HepG2 (cell line): ENCODE results near the gene ACTL7B. TPM values are rescaled to one million over a fixed set of nuclear protein-coding genes. Genes with fewer than 3 reads are reported as not detected.

Experiments used
- ATAC-seq: fragments of 200-7000 bp; cut with Tn5 transposase; 3 replicates; pipeline ENCODE4 v1.9.1; 2020; ENCODE audit warnings: mild to moderate bottlenecking, moderate library complexity
- BruUV-seq: library from RNA; stranded (reverse); fragments of 400-500 nt; replicated peaks from 2 replicates; lab custom pipeline; 2021; lab: Mats Ljungman, UMichigan
- CTCF ChIA-PET: fragments of 300-600 bp; formaldehyde crosslinking; extraction: SDS; loops from one replicate; lab custom pipeline; 2021; ENCODE audit warnings: low total read pairs, inconsistent platforms, low intra/inter-chr PET ratio; lab: Yijun Ruan, JAX
- POLR2A ChIA-PET: fragments of 350-600 bp; sonication (Branson Sonifier 250); formaldehyde crosslinking; loops from one replicate; lab custom pipeline; 2020; ENCODE audit warnings: antibody characterized with exemption, inconsistent platforms; lab: Yijun Ruan, JAX
- DNase-seq: peaks from one replicate; pipeline ENCODE4 v3.0.0-alpha.2; 2015; ENCODE audit warnings: low spot score
- FAIRE-seq: peaks from 3 replicates; lab custom pipeline; 2011; peaks lifted over from hg19 to GRCh38; lab: Jason Lieb, UNC
- H2AFZ ChIP-seq: one replicate; pipeline ENCODE4 v1.6.1; 2011; ENCODE audit warnings: low read length, inconsistent platforms
- H3K27ac ChIP-seq: fragments of 300-600 bp; 3 replicates; pipeline ENCODE4 v1.8.0; 2011; ENCODE audit warnings: mixed run types, mild to moderate bottlenecking, mixed read lengths, low read length, inconsistent platforms; ENCODE audit not compliant: insufficient read depth; ENCODE audit errors: extremely low read length
- H3K27me3 ChIP-seq, 2 experiments: fragments of 200-600 bp in 1 of 2; 2 replicates in 1 of 2; 3 replicates in 1 of 2; pipeline versions ENCODE4 v1.6.0 to v1.8.0; 2011; ENCODE audit warnings: low read length in 2 of 2, mild to moderate bottlenecking in 2 of 2, moderate library complexity in 2 of 2, inconsistent platforms in 1 of 2; ENCODE audit not compliant: insufficient read depth in 2 of 2, control insufficient read depth in 1 of 2
- H3K36me3 ChIP-seq, 2 experiments: fragments of 200-600 bp in 1 of 2; replicated peaks in 1 of 2; 2 replicates in 1 of 2; 3 replicates in 1 of 2; pipeline versions ENCODE4 v1.5.1 to v1.8.0; 2011; ENCODE audit warnings: low read length in 2 of 2, inconsistent platforms in 1 of 2; ENCODE audit not compliant: insufficient read depth in 2 of 2, control insufficient read depth in 1 of 2
- H3K4me1 ChIP-seq: 2 replicates; pipeline ENCODE4 v1.5.1; 2012; ENCODE audit warnings: low read length, inconsistent platforms; ENCODE audit not compliant: insufficient read depth
- H3K4me2 ChIP-seq: 2 replicates; pipeline ENCODE4 v1.6.0; 2011; ENCODE audit warnings: low read depth, low read length, inconsistent platforms
- H3K4me3 ChIP-seq, 3 experiments: fragments of 200-600 bp in 1 of 3; sonication (generic), shearing (Covaris generic) in 1 of 3; replicated peaks in 1 of 3; 2 replicates each; pipeline ENCODE4 v1.5.1; 2011 to 2016; ENCODE audit warnings: low read length in 3 of 3, inconsistent platforms in 2 of 3, low read depth in 2 of 3, mild to moderate bottlenecking in 2 of 3, control low read depth in 1 of 3, mixed read lengths in 1 of 3; ENCODE audit not compliant: insufficient read depth in 1 of 3
- H3K79me2 ChIP-seq: one replicate; pipeline ENCODE4 v1.6.1; 2011; ENCODE audit warnings: low read length, inconsistent platforms; ENCODE audit not compliant: insufficient read depth
- H3K9ac ChIP-seq: 2 replicates; pipeline ENCODE4 v1.6.0; 2011; ENCODE audit warnings: mild to moderate bottlenecking, low read depth, low read length, inconsistent platforms; ENCODE audit not compliant: insufficient read depth
- H3K9me3 ChIP-seq: 2 replicates; pipeline ENCODE4 v1.5.1; 2012; ENCODE audit warnings: mild to moderate bottlenecking, low read length
- H4K20me1 ChIP-seq: 2 replicates; pipeline ENCODE4 v1.6.0; 2011; ENCODE audit warnings: inconsistent platforms, mild to moderate bottlenecking, low read length, moderate library complexity; ENCODE audit not compliant: insufficient read depth
- CERS6 ChIP-seq: sonication (generic); formaldehyde crosslinking; IDR thresholded peaks from 2 replicates; pipeline ENCODE4 v1.5.0; 2020; ENCODE audit warnings: missing genetic modification reagents
- CHD2 ChIP-seq: IDR thresholded peaks from 2 replicates; pipeline ENCODE4 v1.6.1; 2011; ENCODE audit warnings: low read depth, low read length, improper control_type of control experiment
- FUBP1 ChIP-seq: sonication (generic); formaldehyde crosslinking; IDR thresholded peaks from 2 replicates; pipeline ENCODE4 v1.5.1; 2020; ENCODE audit warnings: missing genetic modification reagents, mild to moderate bottlenecking, borderline replicate concordance
- HCFC1 ChIP-seq: fragments of 150-350 bp; IDR thresholded peaks from 2 replicates; pipeline ENCODE4 v1.6.1; 2014; ENCODE audit warnings: low read depth, low read length
- HMG20A ChIP-seq: IDR thresholded peaks from 2 replicates; pipeline ENCODE4 v1.6.1; 2016; ENCODE audit warnings: borderline replicate concordance
- NCOR1 ChIP-seq: fragments of 200-600 bp; sonication (generic); IDR thresholded peaks from 2 replicates; pipeline ENCODE4 v1.7.0; 2017; ENCODE audit warnings: antibody characterized with exemption, low read length, borderline replicate concordance
- NFKBIZ ChIP-seq: IDR thresholded peaks from 2 replicates; pipeline ENCODE4 v1.6.1; 2018; ENCODE audit warnings: missing genetic modification reagents, missing compliant biosample characterization
- NR0B2 ChIP-seq: sonication (generic); formaldehyde crosslinking; IDR thresholded peaks from 2 replicates; pipeline ENCODE4 v1.4.0; 2020; ENCODE audit warnings: mild to moderate bottlenecking, missing genetic modification reagents
- POLR2G ChIP-seq: fragments of 200-400 bp; formaldehyde crosslinking; IDR thresholded peaks from 2 replicates; pipeline ENCODE4 v1.6.1; 2018; ENCODE audit warnings: mild to moderate bottlenecking, low read depth, low read length, moderate library complexity
- SUZ12 ChIP-seq: fragments of 150-350 bp; IDR thresholded peaks from 2 replicates; pipeline ENCODE4 v1.6.1; 2014; ENCODE audit warnings: low read depth, low read length
- THAP7 ChIP-seq: sonication (generic); formaldehyde crosslinking; IDR thresholded peaks from 2 replicates; pipeline ENCODE4 v1.8.1; 2023; ENCODE audit warnings: mild to moderate bottlenecking, missing genetic modification reagents
- ZFP36 ChIP-seq: fragments of 150-350 bp; IDR thresholded peaks from 2 replicates; pipeline ENCODE4 v1.6.1; 2018; ENCODE audit warnings: borderline replicate concordance, low read length, low read depth; ENCODE audit not compliant: partially characterized antibody
- ZNF256 ChIP-seq: sonication (generic); formaldehyde crosslinking; conservative IDR thresholded peaks from 2 replicates; pipeline ENCODE4 v1.4.0; 2020; ENCODE audit warnings: missing genetic modification reagents
- ZNF362 ChIP-seq: sonication (generic); formaldehyde crosslinking; IDR thresholded peaks from 2 replicates; pipeline ENCODE4 v1.4.0; 2020; ENCODE audit warnings: missing genetic modification reagents, mild to moderate bottlenecking, borderline replicate concordance
- ZNF501 ChIP-seq: sonication (generic); formaldehyde crosslinking; IDR thresholded peaks from 2 replicates; pipeline ENCODE4 v1.5.1; 2020; ENCODE audit warnings: mild to moderate bottlenecking, moderate library complexity, missing genetic modification reagents
- ZNF562 ChIP-seq: sonication (generic); formaldehyde crosslinking; IDR thresholded peaks from 2 replicates; pipeline ENCODE4 v1.8.0; 2022; ENCODE audit warnings: missing genetic modification reagents, borderline replicate concordance
- ZNF792 ChIP-seq: IDR thresholded peaks from 2 replicates; pipeline ENCODE4 v1.6.1; 2016
- WGBS: methylation state at CpG from one replicate; pipeline ENCODE4 v1.1.6; 2017; ENCODE audit warnings: low lambda C conversion rate; 5-methylcytosine and 5-hydroxymethylcytosine counted together
- in situ Hi-C: cut with HindIII; loops from 2 replicates; pipeline ENCODE4 v1.10.0; 2017; ENCODE audit warnings: low pct_unique_long_range_greater_than_20kb; ENCODE audit not compliant: extremely low pct_ligation_motif_present
- intact Hi-C: fragments of 100-400 bp; cut with micrococcal nuclease; formaldehyde crosslinking; loops from one replicate; pipeline ENCODE4 v1.10.0; 2022; ENCODE audit not compliant: unreplicated experiment
- polyA plus RNA-seq, 8 experiments: library from polyadenylated mRNA; depleted of rRNA in 3 of 8; stranded (reverse) in 7 of 8; unstranded in 1 of 8; fragments of >200 nt; fragmentation: Illumina TruSeq in 4 of 8; extraction: Trizol in 4 of 8; gene quantifications; 2 replicates each; pipeline versions ENCODE4 v1.2.1 to v1.2.3, GENCODE V29; 2011 to 2016; ENCODE audit warnings: low read depth in 4 of 8, missing spikeins in 1 of 8, mixed read lengths in 1 of 8; ENCODE audit not compliant: insufficient read depth in 1 of 8
- total RNA-seq, 5 experiments: library from RNA; depleted of rRNA; stranded (reverse); fragments of >200 nt; fragmentation: Illumina TruSeq; extraction: Trizol; gene quantifications; 2 replicates each; pipeline ENCODE4 v1.2.3, GENCODE V29; 2016; ENCODE audit warnings: low read depth in 1 of 5

Gene ACTL7B
- total and polyA plus RNA-seq, 2 of the 13 experiments (the other 11 are each of a cell fraction or from before 2014, with no cell fraction given) = 0.07 to 0.11 TPM

GRCh38 chr9:108885643-108886348, 30.0 kb upstream of the ACTL7B start:
- ChIA-PET CTCF (no interaction called here), POLR2A (interaction anchor here (0.6 to 4.7 kb wide), 15 partner anchors 8 to 196 kb away, joined by 3 to 45 read pairs (median 7); partner anchors contain the start of genes ABITRAM and ELP1)
- in situ Hi-C loops (loop anchor here (5.0 kb wide), 1 partner anchor 47 kb away; the partner anchor contains the start of genes ABITRAM and ELP1), intact Hi-C loops (loop anchor here (1.0 to 5.0 kb wide), 2 partner anchors 9 to 47 kb away; partner anchors contain the start of genes ABITRAM and ELP1)
- peak overlapping the region; percentile 57 to 67 (median 66); a peak in 5 of 6 replicates for H3K4me3 ChIP-seq
- H3K27me3 ChIP-seq = no peaks in the 10 kb centered on the region
- peak overlapping the region; percentile 93 for H3K9ac ChIP-seq
- no TSS peak for BruUV-seq
- peaks cover 59% of the 10 kb centered on the region for H3K79me2 ChIP-seq
- no peaks in the 10 kb centered on the region for H4K20me1 ChIP-seq
- H3K4me2 ChIP-seq = peak overlapping the region; percentile 77
- no peak overlapping the region for H2AFZ ChIP-seq
- H3K27ac ChIP-seq = peak overlapping the region; percentile 99
- 0% methylated on average over 1 of the region's 1 CpG for WGBS
- ATAC-seq = peak; percentile 94
- peak; percentile 96 for FAIRE-seq
- peaks cover 90% of the 10 kb centered on the region for H3K4me1 ChIP-seq
- peaks cover 8 to 21% of the 10 kb centered on the region in 2 experiments for H3K36me3 ChIP-seq
- peak; percentile 100 for DNase-seq
- H3K9me3 ChIP-seq = no peaks in the 10 kb centered on the region
- TF ChIP-seq HCFC1 (no peak), ZFP36 (no peak), CERS6 (no peak), ZNF792 (CRISPR knock-in tag) (peak; percentile 95), NCOR1 (peak; percentile 95; the same call in 1 of the 2 replicates), NR0B2 (no peak), ZNF501 (CRISPR knock-in tag) (peak; percentile 73), NFKBIZ (CRISPR knock-in tag) (peak; percentile 97; the same call in 1 of the 2 replicates), ZNF562 (no peak), CHD2 (no peak), SUZ12 (no peak), ZNF362 (peak; percentile 92), ZNF256 (CRISPR knock-in tag) (no peak), POLR2G (peak; percentile 95), FUBP1 (CRISPR knock-in tag) (no peak), HMG20A (CRISPR knock-in tag) (peak; percentile 97), THAP7 (CRISPR knock-in tag) (no peak)
